Measurements from ENCODE around the gene DHRSX.
"Not testable (repeated sequence)": the region's sequence is repeated elsewhere in the genome, so short reads cannot be mapped to it uniquely, and the experiment has no call there.

Gene DHRSX

DNA sequence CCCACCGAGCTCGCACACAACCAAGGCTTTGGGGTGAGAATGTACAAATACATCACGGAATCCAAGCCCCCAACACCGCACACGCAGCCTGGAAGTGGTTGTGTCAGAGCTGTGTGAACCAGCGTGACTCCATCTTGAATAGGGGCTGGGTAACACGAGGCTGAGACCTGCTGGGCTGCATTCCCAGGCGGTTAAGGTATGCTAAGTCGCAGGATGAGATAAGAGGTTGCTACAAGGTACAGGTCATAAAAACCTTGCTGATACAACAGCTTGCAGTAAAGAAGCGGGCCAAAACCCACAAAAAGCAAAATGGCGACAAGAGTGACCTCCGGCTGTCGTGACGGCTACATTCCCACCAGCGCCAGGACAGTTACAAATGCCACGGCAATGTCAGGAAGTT lies 258.4 kb downstream of the DHRSX start:
- DNase-seq: no peak

- DNase-seq: not testable (repeated sequence)
Measured at GRCh38 chrX:2241496-2241895, 259.3 kb downstream of the DHRSX start.

DNA sequence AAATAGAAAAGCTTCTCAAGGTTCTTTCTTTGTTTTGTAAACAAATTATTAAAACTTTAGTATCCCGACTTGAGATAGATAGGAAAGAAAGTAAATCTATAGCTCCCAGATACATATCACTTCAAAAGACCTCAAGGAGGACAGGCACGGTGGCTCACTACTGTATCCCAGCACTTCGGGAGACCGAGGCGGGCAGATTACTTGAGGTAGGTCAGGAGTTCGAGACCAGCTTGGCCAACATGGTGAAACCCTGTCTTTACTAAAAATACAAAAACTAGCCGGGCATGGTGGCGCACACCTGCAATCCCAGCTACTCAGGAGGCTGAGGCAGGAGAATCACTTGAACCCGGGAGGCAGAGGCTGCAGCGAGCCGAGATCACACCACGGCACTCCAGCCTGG lies 260.0 kb downstream of the DHRSX start:
- DNase-seq: not testable (repeated sequence)

DNA sequence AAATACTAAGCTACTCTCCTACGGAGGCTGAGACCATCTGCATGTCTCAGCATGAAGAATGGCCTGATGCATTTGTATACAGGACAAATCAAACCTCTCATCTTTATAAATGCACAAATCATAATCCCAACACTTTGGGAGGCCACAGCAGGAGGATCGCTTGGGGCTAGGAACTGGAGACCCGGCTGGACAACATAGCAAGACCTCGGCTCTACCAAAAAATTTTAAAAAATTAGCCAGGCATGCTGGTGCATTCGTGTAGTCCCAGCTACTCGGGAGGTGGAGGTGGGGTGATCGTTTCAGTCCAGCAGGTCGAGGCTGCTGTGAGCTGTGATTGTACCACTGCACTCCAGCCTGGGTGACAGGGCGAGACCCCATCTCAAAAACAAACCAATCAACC lies 262.8 kb downstream of the DHRSX start:
- DNase-seq: no peak

DNA sequence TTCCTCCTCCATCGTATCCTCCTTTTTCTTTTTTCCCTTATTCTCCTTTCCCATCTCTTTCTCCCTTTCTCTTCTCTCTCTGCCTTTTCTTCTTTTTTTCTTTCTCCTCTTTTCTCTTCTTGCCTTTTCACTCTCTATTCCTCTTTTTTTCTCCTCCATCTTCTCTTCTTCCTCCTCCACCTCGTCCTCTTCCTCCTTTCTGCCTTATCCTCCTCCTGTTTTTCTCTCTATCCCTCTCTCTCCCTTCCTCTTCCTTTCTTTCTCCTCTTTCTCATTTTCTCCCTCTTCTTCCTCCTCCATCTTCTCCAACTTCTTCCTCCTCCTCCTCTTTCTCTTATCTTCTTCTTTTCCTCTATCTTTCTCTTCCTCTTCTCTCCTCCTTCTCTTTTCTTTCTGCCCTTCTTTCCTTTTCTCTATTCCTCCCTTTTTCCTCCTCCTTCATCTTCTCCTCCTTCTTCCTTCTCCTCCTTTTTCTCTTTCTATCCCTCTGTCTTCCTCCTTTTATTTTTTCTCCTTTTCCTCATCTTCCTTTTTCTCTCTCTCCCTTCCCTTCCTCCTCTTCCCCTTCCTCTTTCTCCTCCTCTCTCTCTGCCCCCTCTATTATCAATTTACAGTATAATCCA lies 269.1 kb downstream of the DHRSX start:
- DNase-seq: no peak

GRCh38 chrX:2230457-2230856 lies 270.3 kb downstream of the DHRSX start:
- no peak for DNase-seq

GRCh38 chrX:2228536-2228935 lies 272.2 kb downstream of the DHRSX start:
- no peak for DNase-seq

DNA sequence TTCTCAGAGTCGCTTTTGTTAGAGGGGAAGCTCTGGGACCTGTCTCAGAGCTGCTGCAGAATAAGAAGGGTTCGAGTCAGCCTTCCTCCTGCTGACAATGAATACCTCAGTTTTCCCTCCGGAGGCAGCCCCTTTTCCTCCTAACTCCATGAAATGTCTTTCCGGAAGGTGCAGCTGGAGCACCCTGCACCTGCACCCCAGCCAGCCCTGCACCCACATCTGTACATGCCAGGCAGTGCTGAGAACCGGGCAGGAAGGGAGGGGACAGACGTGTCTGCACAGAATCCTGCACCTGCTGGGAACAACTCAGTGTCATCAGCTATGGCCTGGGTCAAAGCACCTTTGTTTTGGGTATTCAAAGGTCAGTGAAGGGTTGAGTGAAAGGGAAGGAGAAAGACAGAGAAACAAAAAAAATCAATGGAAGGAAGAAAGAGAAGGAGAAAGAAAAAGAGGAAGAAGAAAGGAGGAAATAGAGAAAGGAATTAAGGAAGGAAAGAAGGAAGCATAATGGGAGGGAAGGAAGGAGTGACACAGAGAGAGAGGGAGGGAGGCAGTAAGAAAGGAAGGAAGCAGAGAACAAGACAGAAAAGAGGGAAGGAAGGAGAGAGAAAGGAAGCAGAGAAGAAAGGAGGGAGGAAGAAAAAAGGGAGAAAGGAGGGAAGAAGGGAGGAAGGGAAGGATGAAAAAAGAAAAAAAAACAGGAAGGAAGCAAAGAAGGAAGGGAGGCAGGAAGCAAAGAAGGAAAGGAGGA lies 273.7 kb downstream of the DHRSX start:
- no peak for DNase-seq

DNA sequence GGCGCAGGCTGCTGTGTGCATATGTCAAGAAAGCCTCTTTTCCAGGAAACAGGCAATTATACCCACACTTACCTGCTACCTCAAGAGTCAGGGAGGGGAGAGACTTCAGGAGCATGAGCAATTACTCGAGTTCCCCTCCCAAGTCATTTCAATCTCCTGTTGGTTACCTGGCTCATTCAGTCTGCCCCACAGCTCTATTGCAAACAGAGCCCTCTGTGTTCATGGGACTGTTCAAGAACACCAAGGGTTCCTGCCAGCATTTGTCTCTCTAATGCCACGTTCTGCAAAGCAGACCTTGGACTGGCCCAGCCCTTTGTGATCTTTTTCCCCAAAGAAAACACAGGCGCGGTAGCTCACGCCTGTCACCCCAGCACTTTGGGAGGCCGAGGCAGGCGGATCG lies 274.6 kb downstream of the DHRSX start:
- DNase-seq: no peak

GRCh38 chrX:2224597-2225235 lies 276.1 kb downstream of the DHRSX start:
- no peak for DNase-seq

DNA sequence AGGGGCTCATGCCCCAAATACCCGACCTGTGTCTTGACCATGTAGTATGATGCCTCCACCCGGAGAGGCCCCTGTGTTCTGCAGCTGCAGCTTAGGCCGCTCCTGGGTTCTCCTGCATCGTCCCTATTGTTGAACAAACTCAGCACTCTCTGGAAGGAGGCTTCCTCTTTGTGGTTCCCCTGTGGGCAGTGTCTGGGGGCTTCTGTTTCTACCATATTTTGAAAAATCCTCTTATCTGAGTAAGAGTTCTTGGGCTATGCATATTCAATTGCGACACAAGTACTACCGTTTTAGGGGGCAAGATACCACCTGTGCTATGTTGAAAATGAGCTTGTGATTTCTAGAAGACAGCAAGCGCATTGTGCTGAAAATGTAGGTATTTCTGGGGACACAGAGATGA lies 276.6 kb downstream of the DHRSX start:
- DNase-seq: no peak

- no peak for DNase-seq
Measured at GRCh38 chrX:2220829-2221567, 279.8 kb downstream of the DHRSX start.

- DNase-seq: no peak
Measured at GRCh38 chrX:2220296-2220695, 280.5 kb downstream of the DHRSX start.

DNA sequence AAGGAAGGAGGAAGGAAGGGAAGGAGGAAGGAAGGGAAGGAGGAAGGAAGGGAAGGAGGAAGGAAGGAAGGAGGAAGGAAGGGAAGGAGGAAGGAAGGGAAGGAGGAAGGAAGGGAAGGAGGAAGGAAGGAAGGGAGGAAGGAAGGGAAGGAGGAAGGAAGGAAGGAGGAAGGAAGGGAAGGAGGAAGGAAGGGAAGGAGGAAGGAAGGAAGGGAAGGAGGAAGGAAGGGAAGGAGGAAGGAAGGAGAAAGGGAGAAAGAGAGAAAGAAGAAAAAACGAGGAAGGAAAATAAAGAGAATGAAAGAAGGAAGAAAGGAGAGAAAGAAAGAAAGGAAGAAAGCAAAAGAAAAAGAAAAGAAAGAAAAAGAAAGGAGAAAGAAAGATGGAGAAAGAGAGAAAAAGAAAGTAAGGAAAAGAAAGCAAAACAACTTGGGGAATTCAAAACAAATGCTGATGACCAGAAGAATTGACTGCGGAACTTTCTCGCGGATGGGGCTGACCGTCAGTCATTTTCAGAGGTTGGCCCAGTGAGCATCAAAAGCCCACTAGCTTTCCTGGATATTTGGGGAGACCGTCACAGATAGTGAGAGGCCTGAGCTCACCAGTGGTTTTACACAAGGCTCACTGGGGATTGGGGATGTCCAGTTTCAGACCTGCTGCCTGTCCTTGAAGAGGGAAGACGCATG lies 286.5 kb downstream of the DHRSX start:
- not testable (repeated sequence) for DNase-seq

GRCh38 chrX:2211667-2212066 lies 289.1 kb downstream of the DHRSX start:
- DNase-seq: not testable (repeated sequence)

DNA sequence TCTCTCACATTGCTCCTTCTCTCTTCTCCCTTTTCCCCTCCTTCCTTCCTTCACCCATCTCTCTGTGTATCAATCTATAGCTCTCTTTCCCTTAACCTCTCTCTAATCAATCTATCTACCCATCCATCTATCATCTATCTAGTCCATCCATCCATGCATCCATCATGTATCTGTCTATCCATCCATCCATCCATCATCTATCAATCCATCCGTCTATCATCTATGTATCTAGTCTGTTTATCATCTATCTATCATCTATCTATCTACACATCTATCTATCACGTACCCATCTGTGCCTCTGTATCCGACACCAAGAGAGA lies 307.5 kb downstream of the DHRSX start:
- DNase-seq: no peak

- DNase-seq: no peak
Measured at GRCh38 chrX:2192584-2193272, 308.0 kb downstream of the DHRSX start.

- DNase-seq: no peak
Measured at GRCh38 chrX:2188840-2189239, 311.9 kb downstream of the DHRSX start.

DNA sequence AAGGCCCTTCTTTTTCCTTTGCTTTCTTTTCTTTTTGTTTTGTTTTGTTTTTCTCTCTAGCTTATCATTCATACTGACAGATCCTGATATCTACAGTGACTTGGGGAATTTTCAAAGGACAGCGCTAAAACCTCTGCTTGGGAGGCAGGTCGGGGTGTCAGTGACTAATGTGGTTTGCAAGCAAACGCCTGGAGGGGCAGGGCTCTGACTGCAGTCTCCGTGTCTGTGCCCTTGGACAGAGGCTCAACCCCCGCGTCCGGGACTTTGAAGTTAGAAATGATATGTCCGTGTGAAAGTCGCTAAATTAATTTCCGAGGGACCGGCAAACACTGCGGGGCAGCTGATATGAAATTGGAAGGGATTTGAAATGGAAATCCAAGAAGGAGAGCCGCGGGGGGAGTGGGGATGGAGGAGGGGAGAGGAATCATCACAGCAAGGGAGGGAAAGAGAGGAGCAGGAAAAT lies 312.4 kb downstream of the DHRSX start:
- no peak for DNase-seq

DNA sequence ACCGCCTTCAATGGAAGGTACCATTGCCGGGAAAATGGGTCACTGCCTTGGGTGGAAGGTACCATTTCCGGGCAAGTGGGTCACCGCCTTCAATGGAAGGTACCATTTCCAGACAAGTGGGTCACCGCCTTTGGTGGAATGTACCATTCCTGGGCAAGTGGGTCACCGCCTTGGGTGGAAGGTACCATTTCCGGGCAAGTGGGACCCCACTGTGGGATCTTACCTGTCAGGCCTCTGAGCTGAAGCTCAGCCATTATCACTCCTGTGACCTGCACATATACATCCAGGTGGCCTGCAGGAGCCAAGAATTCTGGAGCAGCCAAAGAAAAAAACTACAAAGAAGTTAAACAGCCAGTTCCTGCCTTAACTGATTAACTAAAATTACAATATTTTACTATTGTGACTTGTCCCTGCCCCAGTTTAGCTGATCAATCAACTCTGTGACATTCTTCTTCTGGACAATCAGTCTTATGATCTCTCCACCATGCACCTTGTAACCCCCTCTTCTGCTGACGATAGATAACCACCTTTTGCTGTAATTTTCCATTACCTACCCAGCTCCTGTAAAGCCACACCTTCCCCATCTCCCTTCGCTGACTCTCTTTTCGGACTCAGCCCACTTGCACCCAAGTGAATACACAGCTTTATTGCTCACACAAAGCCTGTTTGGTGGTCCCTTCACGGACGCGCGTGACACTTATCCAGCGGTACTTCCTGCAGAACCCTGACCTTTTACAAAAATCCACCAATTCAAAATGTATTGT lies 313.2 kb downstream of the DHRSX start:
- DNase-seq: no peak

DNA sequence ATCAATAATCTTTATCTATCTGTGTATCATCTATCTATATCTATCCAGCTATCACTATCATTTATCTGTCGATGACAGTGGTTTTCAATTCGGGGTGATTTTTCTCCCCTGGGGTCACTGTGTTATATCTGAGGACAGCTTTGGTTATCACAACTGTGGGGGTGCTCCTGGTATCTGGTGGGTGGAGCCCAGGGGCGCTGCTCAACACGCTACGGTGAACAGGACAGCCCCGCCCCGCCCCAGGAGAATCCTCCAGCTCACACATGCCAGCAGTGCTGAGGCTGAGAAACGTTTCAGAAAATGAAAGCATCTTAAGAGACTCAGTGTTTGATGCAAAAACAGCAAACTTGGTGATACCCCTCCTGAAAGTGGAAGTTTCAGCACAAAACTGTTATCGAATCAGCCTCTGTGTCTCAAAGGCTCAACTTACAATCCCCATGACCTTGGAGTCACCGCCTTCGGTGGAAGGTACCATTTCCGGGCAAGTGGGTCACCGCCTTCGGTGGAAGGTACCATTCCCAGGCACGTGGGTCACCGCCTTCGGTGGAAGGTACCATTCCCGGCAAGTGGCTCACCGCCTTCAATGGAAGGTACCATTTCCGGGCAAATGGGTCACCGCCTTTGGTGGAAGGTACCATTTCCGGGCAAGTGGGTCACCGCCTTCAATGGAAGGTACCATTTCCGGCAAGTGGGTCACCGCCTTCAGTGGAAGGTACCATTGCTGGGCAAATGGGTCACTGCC lies 315.3 kb downstream of the DHRSX start:
- no peak for DNase-seq
